Upper lobe of left lung (tissue), 4 donors: Measurements from ENCODE around the gene GFRA1.

ENCODE experiments used
- CTCF ChIP-seq, 6 experiments: fragments of 450-650 bp in 4 of 6; fragments of 200-600 bp in 2 of 6; sonication (generic) in 2 of 6; IDR thresholded peaks; one replicate each; pipeline ENCODE4 v1.5.1; 2016 to 2019; ENCODE audit warnings: antibody characterized with exemption in 6 of 6
- POLR2A ChIP-seq, 4 donors: fragments of 450-650 bp; IDR thresholded peaks; one replicate each; pipeline ENCODE4 v1.5.1; 2016 to 2017; ENCODE audit warnings: antibody characterized with exemption in 4 of 4, mild to moderate bottlenecking in 2 of 4
- POLR2AphosphoS5 ChIP-seq, 2 donors: sonication (generic); formaldehyde crosslinking; IDR thresholded peaks; one replicate each; pipeline ENCODE4 v1.5.1; 2017; ENCODE audit warnings: antibody characterized with exemption in 2 of 2

DNA sequence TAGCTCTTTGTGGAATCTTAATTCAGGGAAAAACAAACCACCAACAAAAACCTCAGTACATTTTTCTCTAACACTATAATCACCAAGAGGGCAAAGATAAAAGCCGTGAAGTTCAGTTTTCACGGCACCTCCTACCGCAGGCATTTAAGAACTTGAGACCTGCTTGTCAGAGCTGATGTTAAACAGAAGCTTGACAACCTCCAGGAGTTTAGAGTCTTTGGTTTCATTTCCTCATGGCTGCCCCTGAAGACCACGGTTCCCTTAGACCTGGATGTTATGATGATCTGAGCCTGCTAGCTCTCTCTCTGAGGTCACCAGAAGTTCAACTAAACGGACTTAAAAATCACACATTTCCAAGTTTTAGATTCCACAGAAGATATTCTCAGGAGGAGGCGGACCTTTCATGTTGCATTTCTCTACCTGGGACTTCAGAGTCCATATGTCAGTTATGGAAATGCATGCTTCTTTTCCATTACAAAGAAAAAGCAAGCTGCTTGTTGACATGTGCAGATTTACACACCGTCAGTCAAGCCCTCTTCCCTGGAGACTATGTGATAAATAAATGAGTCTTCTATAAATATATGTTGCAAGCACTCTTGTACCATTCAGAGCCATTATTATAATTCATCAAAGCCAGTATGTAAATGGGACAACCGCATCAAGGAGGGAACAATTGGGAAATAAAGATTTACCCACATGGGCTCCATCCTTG lies 258.0 kb downstream of the GFRA1 start:
- TF ChIP-seq CTCF (IDR thresholded peaks at IDR 0.05) (no peak), POLR2A (IDR thresholded peaks at IDR 0.05) (no peak), POLR2AphosphoS5 (IDR thresholded peaks at IDR 0.05) (no peak)
